HEK293 (cell line): ENCODE data around the gene KIAA1671.

Experiments used
- CTCF ChIA-PET: fragments of 350-600 bp; formaldehyde crosslinking; extraction: SDS; loops from one replicate; lab custom pipeline; 2021; ENCODE audit warnings: antibody characterized with exemption; lab: Yijun Ruan, JAX
- POLR2A ChIA-PET: fragments of 300-600 bp; formaldehyde crosslinking; extraction: SDS; loops from one replicate; lab custom pipeline; 2020; ENCODE audit warnings: antibody characterized with exemption, inconsistent platforms; lab: Yijun Ruan, JAX
- H3K27ac ChIP-seq: fragments of 200-500 bp; sonication (Bioruptor generic); 2 replicates; pipeline ENCODE4 v1.5.1; 2014; ENCODE audit warnings: low read depth, low read length, control low read depth, inconsistent platforms; ENCODE audit errors: extremely low read depth
- H3K36me3 ChIP-seq, 2 experiments: fragments of 200-500 bp in 1 of 2; sonication (Bioruptor generic) in 1 of 2; 1 replicate in 1 of 2; 2 replicates in 1 of 2; pipeline ENCODE4 v1.5.1; 2014 to 2017; ENCODE audit warnings: inconsistent platforms in 2 of 2, low read length in 2 of 2; ENCODE audit not compliant: control insufficient read depth in 2 of 2, insufficient read depth in 1 of 2
- H3K4me1 ChIP-seq: fragments of 200-500 bp; sonication (Bioruptor generic); 2 replicates; pipeline ENCODE4 v1.5.1; 2014; ENCODE audit warnings: mild to moderate bottlenecking, low read length, inconsistent platforms; ENCODE audit not compliant: control insufficient read depth, insufficient read depth
- H3K4me3 ChIP-seq: 2 replicates; pipeline ENCODE4 v1.5.1; 2011; ENCODE audit warnings: low read depth, mild to moderate bottlenecking, control low read depth, low read length, moderate library complexity
- H3K9me3 ChIP-seq: fragments of 200-500 bp; sonication (Bioruptor generic); 2 replicates; pipeline ENCODE4 v1.5.1; 2014; ENCODE audit warnings: low read depth, low read length, inconsistent platforms; ENCODE audit not compliant: control insufficient read depth, insufficient read depth
- BCL11A ChIP-seq: fragments of 450-650 bp; formaldehyde crosslinking; IDR thresholded peaks from 2 replicates; pipeline ENCODE4 v1.5.1; 2016; ENCODE audit warnings: low read depth, missing biosample characterization, missing genetic modification characterization
- GLIS2 ChIP-seq: fragments of 450-650 bp; formaldehyde crosslinking; IDR thresholded peaks from 2 replicates; pipeline ENCODE4 v1.5.1; 2016; ENCODE audit warnings: missing biosample characterization, missing genetic modification characterization
- REPIN1 ChIP-seq: fragments of 450-650 bp; formaldehyde crosslinking; IDR thresholded peaks from 2 replicates; pipeline ENCODE4 v1.5.1; 2017; ENCODE audit warnings: missing biosample characterization, missing genetic modification characterization, low read depth
- SP2 ChIP-seq: fragments of 450-650 bp; formaldehyde crosslinking; IDR thresholded peaks from 2 replicates; pipeline ENCODE4 v1.5.1; 2016; ENCODE audit warnings: missing biosample characterization, missing genetic modification characterization
- ZNF10 ChIP-seq: fragments of 450-650 bp; formaldehyde crosslinking; IDR thresholded peaks from 2 replicates; pipeline ENCODE4 v1.5.1; 2017; ENCODE audit warnings: missing biosample characterization, missing genetic modification characterization
- ZNF169 ChIP-seq: fragments of 450-650 bp; formaldehyde crosslinking; IDR thresholded peaks from 2 replicates; pipeline ENCODE4 v1.5.1; 2016; ENCODE audit warnings: missing biosample characterization, missing genetic modification characterization
- ZNF433 ChIP-seq: fragments of 450-650 bp; formaldehyde crosslinking; IDR thresholded peaks from 2 replicates; pipeline ENCODE4 v1.5.1; 2016; ENCODE audit warnings: missing biosample characterization, missing genetic modification characterization, low read depth
- ZNF501 ChIP-seq: fragments of 450-650 bp; formaldehyde crosslinking; IDR thresholded peaks from 2 replicates; pipeline ENCODE4 v1.5.1; 2016; ENCODE audit warnings: missing biosample characterization, missing genetic modification characterization
- ZNF558 ChIP-seq: fragments of 450-650 bp; formaldehyde crosslinking; IDR thresholded peaks from 2 replicates; pipeline ENCODE4 v1.5.1; 2016; ENCODE audit warnings: missing biosample characterization, missing genetic modification characterization
- TF ChIP-seq, protein P1 (sequence below): fragments of 450-650 bp; formaldehyde crosslinking; IDR thresholded peaks from 2 replicates; pipeline ENCODE4 v1.5.1; 2016; ENCODE audit warnings: missing biosample characterization, missing genetic modification characterization
- TF ChIP-seq, protein P2 (sequence below): fragments of 450-650 bp; formaldehyde crosslinking; IDR thresholded peaks from 2 replicates; pipeline ENCODE4 v1.5.0; 2017; ENCODE audit warnings: missing biosample characterization, missing genetic modification characterization, borderline replicate concordance
- TF ChIP-seq, protein P3 (sequence below): fragments of 450-650 bp; formaldehyde crosslinking; IDR thresholded peaks from 2 replicates; pipeline ENCODE4 v1.5.1; 2016; ENCODE audit warnings: missing biosample characterization, missing genetic modification characterization
- TF ChIP-seq, protein P4 (sequence below): fragments of 450-650 bp; formaldehyde crosslinking; optimal IDR thresholded peaks from 2 replicates; pipeline ENCODE3; 2016; ENCODE audit warnings: missing biosample characterization, mild to moderate bottlenecking, missing genetic modification characterization
- TF ChIP-seq, protein P5 (sequence below): fragments of 450-650 bp; formaldehyde crosslinking; IDR thresholded peaks from 2 replicates; pipeline ENCODE4 v1.5.1; 2016; ENCODE audit warnings: missing biosample characterization, missing genetic modification characterization

Gene KIAA1671

DNA sequence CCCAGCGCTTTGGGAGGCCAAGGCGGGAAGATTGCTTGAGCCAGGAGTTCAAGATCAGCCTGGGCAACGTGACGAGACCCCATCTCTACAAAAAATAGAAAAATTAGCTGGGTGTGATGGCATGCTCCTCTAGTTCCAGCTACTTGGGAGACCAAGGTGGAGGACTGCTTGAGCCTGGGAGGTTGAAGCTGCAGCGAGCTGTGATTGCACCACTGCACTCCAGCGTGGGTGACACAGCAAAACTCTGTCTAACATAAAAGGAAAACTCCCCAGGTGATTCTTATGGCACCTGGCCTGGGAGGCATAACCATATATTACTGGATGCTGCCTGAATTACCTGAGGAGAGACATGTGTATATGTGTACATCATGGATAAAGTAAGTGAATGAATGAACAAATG lies 29.1 kb downstream of the KIAA1671 start:
- ChIA-PET CTCF (interaction anchor here (0.6 to 1.3 kb wide), 2 partner anchors 33 to 44 kb away, joined by 4 to 5 read pairs; no protein-coding TSS in a partner anchor), POLR2A (no interaction called here)
- Histone ChIP-seq H3K4me3 (no peak overlapping the region), H3K9me3 (no peaks in the 10 kb centered on the region), H3K36me3 (peaks cover 0 to 4% of the 10 kb centered on the region in 2 experiments; a peak in 1 of 3 replicates), H3K27ac (no peak overlapping the region), H3K4me1 (no peaks in the 10 kb centered on the region)
- TF ChIP-seq ZNF501 (tag by site-specific recombination) (no peak), ZNF10 (tag by site-specific recombination) (no peak), BCL11A (tag by site-specific recombination) (no peak), SP2 (no peak), ZNF169 (no peak), REPIN1 (tag by site-specific recombination) (no peak), ZNF558 (tag by site-specific recombination) (no peak), GLIS2 (tag by site-specific recombination) (no peak)
- TF ChIP-seq, protein P1, sequence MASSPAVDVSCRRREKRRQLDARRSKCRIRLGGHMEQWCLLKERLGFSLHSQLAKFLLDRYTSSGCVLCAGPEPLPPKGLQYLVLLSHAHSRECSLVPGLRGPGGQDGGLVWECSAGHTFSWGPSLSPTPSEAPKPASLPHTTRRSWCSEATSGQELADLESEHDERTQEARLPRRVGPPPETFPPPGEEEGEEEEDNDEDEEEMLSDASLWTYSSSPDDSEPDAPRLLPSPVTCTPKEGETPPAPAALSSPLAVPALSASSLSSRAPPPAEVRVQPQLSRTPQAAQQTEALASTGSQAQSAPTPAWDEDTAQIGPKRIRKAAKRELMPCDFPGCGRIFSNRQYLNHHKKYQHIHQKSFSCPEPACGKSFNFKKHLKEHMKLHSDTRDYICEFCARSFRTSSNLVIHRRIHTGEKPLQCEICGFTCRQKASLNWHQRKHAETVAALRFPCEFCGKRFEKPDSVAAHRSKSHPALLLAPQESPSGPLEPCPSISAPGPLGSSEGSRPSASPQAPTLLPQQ (tag by site-specific recombination), result no peak
- TF ChIP-seq, protein P2, sequence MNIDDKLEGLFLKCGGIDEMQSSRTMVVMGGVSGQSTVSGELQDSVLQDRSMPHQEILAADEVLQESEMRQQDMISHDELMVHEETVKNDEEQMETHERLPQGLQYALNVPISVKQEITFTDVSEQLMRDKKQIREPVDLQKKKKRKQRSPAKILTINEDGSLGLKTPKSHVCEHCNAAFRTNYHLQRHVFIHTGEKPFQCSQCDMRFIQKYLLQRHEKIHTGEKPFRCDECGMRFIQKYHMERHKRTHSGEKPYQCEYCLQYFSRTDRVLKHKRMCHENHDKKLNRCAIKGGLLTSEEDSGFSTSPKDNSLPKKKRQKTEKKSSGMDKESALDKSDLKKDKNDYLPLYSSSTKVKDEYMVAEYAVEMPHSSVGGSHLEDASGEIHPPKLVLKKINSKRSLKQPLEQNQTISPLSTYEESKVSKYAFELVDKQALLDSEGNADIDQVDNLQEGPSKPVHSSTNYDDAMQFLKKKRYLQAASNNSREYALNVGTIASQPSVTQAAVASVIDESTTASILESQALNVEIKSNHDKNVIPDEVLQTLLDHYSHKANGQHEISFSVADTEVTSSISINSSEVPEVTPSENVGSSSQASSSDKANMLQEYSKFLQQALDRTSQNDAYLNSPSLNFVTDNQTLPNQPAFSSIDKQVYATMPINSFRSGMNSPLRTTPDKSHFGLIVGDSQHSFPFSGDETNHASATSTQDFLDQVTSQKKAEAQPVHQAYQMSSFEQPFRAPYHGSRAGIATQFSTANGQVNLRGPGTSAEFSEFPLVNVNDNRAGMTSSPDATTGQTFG (tag by site-specific recombination), result no peak
- TF ChIP-seq, protein P3, sequence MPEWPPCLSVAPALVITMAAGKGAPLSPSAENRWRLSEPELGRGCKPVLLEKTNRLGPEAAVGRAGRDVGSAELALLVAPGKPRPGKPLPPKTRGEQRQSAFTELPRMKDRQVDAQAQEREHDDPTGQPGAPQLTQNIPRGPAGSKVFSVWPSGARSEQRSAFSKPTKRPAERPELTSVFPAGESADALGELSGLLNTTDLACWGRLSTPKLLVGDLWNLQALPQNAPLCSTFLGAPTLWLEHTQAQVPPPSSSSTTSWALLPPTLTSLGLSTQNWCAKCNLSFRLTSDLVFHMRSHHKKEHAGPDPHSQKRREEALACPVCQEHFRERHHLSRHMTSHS (tag by site-specific recombination), result no peak
- TF ChIP-seq, protein P4, sequence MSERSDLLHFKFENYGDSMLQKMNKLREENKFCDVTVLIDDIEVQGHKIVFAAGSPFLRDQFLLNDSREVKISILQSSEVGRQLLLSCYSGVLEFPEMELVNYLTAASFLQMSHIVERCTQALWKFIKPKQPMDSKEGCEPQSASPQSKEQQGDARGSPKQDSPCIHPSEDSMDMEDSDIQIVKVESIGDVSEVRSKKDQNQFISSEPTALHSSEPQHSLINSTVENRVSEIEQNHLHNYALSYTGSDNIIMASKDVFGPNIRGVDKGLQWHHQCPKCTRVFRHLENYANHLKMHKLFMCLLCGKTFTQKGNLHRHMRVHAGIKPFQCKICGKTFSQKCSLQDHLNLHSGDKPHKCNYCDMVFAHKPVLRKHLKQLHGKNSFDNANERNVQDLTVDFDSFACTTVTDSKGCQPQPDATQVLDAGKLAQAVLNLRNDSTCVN (tag by site-specific recombination), result no peak

DNA sequence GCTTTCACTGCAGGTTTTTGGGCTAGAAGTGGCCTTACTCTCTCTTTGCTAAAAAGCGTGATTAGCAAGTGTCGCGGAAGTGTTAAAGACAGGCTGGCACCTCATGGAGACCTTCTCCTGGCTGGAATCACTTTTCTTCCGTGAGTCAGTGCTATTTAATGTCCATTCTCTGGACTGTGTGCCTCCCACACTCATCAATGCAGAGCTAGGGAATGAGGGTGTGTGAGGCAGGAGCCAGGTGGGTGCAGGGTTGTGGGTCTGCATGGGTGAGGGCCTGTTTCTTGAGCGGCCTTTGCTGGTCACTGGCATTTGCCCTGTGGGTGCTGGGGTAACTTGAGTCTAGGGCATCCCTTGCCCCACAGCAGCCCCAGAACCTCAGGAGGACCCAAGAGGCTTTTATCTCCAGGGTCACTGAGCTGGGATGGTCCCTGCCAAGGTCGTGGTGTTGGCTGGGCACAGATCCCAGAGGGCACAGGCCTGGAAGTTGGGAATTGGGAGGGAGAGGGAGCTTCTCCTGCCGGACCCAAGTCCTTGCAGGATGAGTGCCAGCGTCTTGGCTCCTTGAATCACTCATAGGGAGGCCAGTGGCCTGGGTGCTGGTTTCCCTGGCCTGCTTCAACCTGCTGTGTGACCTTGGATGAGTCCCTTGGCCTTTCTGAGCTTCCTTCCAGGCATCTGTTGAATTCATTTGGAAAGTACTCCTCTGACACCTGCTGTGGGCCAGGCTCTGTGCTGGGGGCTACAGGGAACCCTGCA lies 30.0 kb downstream of the KIAA1671 start:
- no peaks in the 10 kb centered on the region for H3K9me3 ChIP-seq
- POLR2A ChIA-PET, result no interaction called here
- CTCF ChIA-PET, result interaction anchor here (0.9 to 1.7 kb wide), 2 partner anchors 46 to 179 kb away, joined by 4 to 5 read pairs; no protein-coding TSS in a partner anchor

More for the DNA sequence above, 30.0 kb downstream of the KIAA1671 start:
- peaks cover 0 to 4% of the 10 kb centered on the region in 2 experiments; a peak in 1 of 3 replicates for H3K36me3 ChIP-seq
- H3K4me3 ChIP-seq, result no peak overlapping the region
- TF ChIP-seq, protein P5, sequence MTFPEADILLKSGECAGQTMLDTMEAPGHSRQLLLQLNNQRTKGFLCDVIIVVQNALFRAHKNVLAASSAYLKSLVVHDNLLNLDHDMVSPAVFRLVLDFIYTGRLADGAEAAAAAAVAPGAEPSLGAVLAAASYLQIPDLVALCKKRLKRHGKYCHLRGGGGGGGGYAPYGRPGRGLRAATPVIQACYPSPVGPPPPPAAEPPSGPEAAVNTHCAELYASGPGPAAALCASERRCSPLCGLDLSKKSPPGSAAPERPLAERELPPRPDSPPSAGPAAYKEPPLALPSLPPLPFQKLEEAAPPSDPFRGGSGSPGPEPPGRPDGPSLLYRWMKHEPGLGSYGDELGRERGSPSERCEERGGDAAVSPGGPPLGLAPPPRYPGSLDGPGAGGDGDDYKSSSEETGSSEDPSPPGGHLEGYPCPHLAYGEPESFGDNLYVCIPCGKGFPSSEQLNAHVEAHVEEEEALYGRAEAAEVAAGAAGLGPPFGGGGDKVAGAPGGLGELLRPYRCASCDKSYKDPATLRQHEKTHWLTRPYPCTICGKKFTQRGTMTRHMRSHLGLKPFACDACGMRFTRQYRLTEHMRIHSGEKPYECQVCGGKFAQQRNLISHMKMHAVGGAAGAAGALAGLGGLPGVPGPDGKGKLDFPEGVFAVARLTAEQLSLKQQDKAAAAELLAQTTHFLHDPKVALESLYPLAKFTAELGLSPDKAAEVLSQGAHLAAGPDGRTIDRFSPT (tag by site-specific recombination), result 0 out of 2 replicates have a peak, but pooled peaks have one; percentile 16
- TF ChIP-seq ZNF433 (tag by site-specific recombination), result no peak
- no peak overlapping the region for H3K27ac ChIP-seq
- H3K4me1 ChIP-seq, result no peaks in the 10 kb centered on the region
